ENCODE results near the gene HOXB3.

The HOXB3 gene

DNA sequence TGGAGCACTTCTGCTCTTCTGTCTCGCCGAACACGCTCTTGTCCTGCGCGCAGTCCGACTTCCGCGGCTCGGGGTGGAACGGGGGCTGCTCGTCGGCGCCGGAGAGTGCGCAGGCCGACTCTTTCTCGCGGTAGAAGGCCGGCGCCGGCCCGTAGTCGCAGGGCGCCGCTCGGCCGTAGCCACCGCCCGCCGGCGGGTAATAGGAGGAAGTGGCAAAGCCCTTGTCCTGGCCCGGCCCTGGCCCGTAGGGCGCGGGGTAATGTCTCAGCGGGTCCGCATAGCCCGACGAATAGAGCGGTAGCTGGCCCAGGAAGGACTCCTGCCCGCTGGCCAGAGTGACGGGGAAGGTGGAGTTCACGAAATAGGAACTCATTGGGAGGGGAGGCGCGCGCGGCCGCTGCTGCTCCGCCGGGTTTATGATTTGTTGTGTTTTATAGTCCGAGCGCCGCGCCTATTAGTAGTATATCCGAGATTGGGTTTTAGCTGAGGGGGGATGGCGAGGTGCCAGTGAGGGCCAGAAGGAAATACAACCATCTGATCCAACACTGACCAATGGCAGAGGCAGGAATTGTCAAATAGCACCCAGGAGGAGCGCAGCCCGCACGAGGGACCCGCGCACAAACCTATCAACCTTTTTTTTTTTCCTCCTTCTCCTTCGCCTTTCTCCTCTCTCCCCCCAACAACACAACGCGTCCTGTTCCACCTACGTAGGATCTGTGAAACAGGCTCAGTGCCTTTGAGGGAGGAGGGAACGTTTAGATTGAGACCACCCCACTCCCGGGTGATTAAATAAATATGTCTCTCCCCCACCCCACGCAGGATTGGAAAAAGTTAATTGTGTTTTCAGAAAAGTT, 8.0 kb upstream of the HOXB3 start:
- no peak for DNase-seq (ENCODE audit: low read depth)

- DNase-seq (ENCODE audit: low read depth): no peak
Observed at GRCh38 chr17:48597528-48597777, 7.4 kb upstream of the HOXB3 start.

DNA sequence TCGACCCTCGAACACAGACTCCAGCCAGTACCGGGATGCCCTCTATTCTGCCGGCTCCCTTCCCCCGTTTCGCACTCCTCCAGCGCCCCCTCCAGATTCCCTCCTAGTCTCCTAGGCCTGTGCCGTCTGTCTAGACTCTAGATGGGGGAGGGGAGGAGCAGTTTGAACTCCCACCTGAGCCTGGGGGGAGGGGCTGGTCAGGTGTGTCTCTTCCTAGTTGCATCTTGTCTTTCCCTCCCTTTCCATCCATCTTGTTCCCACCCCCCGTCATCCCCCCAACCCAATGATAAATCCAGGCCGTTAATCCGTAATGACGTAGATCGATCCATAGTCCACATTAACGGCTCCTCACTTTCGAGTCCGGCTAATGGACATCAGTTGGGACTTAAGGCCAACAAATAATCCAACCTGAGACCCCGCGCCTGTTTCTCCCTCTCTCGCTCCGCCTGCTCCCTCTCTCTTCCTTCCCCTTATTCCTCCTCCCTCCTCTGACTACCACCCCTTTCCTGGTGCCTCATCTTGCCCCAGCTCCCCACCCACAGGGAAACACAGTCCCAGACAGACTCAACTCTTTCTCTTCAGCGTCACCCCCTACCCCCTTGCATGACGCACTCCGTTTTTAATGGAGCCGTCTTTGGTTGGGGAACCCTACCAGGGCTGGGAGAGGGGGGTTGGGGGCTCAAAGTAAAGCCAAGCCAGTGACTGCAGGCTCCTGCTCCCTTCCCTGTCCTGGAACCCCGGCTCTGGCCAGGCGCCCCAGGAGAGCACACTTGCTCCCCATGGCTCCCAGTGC, 6.9 kb upstream of the HOXB3 start:
- DNase-seq (ENCODE audit: low read depth): no peak

GRCh38 chr17:48596000-48596734, 6.1 kb upstream of the HOXB3 start:
- DNase-seq (ENCODE audit: low read depth): no peak

DNA sequence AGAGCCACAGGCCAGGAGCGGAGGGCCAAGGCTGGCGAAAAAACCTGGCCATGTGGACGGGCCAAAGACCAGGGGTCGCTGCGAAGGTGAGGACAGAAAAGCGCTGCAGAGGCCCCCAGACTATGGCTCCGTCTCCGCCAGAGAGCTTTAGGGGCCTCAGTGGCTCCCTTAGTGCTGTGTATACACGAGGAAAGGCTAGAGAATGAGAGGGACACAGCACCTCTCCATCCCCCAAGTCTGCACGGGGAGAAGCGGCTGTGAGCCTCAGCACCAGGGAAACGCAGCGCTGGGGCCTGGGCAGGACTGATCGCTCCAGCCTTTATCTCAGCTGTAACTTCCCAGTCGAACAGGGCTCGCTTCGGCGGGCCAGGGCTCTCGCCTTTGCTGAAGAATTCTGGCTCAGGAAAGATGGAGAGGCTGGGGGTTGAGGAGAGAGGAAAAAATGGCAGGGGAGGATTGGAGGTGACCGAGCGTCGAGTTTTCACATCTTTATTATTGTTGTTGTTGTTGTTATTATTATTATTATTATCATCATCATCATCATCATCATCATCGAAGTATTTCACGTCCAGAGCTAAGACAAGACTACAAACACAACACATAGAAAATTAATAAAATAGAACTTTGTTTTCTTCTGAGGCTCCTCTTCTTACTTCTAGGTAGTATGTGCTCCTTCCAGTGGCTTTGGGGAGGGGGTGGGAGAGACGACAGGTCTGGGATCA, 5.4 kb upstream of the HOXB3 start:
- DNase-seq (ENCODE audit: low read depth): no peak

DNA sequence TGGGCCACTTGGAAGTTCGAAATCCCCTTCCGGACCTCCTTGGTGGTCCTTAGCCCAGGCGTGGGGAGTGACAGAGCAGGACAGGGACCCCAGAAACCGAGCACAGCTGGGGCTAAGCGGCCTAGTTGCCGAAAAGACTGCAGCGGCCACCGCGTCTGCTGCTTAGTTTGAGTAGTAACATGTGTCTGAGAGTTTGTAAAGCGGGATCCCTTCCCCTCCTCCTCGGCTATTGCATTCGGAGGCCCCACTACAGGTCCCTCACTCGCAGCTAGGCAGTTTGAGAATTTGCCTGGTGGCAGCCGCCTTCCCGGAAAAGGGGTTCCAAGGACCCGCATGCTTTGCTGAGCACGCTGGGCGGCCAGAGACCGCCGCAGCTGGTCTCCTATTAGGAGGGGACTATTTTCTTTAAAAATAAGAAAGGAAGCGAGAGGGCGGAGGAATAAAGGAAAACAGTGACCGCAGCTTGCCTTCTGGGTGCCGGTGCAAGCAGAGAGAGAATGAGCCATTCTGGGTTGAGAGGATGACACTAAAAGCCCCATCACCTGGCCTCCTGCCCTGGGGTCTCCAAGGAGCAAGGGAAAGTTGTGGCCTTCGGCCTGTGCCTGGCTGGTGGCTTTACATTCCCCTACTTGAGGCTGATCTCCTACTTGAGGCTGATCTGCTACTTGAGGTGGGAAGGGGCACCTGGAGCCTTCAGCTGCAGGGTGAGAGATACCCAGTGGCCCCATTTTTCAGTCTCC, 4.7 kb upstream of the HOXB3 start:
- no peak for DNase-seq (ENCODE audit: low read depth)

DNA sequence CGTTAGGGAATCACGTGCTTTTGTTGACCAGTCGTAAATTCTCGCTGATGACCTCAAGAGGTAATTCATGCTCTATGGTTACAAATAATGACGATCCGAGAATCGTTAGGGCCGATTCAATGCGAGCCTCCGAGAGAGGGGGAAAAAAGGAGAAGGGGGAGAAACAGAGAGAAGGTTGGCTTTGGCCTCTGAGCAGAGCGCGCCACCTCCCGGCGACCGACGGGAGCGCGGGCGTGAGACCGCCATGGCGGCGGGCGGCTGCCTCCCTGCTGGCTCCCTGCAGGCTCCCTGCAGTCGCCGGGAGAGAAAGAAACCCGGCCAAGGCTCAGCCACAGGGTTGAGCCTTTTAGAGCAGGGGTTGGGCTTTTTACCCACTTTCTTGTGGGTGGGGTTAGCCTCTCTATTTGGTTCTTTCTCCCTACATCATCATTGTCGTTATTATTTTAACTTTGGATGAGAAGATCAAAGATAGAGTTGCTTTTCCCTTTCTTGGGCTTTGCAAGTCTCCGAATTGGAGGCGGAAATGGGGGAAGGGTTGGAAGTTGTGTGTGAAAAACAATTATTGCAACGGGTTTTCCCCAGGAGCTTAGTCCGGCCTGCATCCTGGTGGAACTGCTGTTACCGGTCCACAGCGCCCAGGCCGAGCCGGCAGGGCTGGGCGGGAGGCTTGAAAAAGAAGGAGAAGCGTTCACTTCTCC, 3.9 kb upstream of the HOXB3 start:
- DNase-seq (ENCODE audit: low read depth): peak; percentile 75

- DNase-seq (ENCODE audit: low read depth): no peak
Observed at GRCh38 chr17:48593126-48593829, 3.2 kb upstream of the HOXB3 start, which contains the start of gene HOXB5. HOXB5 (minus strand) TSS chr17:48593779; CDS start chr17:48593682, 97 bp downstream.

GRCh38 chr17:48592577-48592976, 2.5 kb upstream of the HOXB3 start:
- no peak for DNase-seq (ENCODE audit: low read depth)

- DNase-seq (ENCODE audit: low read depth): no peak
Observed at GRCh38 chr17:48592057-48592514, 2.0 kb upstream of the HOXB3 start.

DNA sequence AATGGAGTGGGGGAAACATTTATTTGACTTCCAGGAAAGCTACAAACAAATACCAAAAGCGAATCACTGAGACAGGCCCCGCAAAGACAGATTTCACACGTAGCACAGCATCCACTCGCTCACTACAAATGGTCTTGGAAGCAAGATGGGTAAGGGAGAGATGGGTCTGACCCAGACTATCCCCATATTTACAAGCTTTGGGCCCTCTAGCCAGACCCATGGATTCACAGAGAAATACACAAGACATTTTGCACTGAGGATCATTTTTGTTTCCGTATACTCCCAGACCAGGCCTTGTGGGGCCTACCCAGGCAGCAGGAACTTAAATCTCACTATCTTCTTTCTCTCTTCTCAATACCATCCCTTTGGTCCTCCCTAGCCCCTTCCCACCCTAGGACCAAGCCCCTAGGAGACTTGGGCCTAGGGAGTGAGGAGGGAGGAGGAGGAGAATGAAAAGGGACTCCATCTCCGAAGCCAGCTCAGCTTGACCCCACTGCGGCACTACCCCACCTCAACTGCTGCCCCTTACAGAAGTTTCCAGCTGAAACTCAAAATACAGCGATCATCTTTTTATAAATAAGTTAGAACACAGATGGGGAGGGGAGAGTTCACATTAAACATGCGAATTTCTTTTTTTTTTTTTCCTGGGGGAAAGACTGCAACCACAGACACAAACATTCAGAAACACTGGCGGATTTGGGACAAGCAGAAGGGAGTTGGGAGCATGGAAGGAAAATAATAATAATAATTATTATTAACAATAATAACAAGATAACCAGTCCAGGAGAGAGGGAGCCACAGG, 1.4 kb upstream of the HOXB3 start:
- no peak for DNase-seq (ENCODE audit: low read depth)

DNA sequence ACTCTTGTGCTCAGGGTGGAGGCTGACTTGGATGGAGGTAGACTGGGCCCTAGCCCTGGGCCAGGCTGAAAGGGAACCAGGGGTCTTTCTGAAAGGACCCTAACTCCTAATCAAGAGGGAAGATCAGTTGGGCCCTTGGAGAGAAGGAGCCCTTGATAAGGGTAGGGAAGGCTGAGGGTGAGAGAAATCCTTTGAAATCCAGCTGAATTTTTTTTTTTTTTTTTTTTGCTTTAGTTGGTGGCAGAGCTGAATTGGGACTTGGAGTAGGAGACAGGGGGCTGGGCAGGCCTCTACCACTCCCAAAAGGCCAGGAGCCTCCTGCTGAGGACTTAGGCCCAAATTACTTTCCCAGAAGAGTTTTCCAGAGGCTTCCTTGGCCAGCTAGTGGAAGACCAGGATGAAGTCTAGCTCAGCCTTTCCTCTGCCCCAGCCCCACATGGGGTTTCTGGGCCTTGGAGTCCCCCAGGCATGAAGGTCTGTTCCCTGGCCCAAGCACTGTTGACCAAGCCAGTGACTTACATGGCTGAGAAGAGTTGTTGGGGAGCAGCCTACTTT, 643 bp upstream of the HOXB3 start:
- DNase-seq (ENCODE audit: low read depth): no peak

DNA sequence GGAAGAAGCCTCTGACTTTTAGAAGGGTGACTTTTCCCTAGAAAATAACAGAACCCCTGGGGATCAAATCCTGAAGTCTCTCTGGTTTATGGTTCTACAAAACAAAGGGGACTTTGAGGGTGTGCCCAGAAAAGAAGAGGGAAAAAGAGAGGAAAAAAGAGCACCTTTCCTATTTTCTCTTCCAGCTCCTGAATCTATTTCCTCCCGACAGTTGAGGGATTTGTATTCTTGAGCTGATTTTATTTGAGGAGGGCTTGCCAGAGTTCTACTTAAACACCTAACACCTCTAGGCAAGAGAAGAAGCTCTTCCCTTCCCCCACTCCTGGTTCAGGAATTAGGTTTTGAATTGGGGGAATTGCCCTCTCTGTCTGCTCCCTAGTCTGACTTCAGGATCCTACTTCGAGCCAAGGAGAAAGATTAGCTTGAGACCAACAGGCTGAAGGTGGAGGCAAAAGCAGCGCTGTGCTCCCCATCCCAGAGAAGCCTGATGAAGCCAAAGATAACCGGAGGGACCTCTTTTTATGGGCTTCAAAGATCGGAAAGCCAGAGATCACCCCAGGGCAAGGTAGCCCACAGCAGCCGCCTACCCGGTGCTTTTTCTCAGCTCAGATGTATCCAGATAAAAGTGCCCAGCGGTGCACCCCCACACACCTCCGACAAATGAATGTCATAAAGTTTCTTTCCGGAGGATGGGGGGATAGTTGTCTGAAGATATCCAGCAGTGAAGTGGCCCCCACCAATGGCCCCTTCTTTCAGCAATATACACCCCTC, 796 bp downstream of the HOXB3 start:
- DNase-seq (ENCODE audit: low read depth): no peak

- DNase-seq (ENCODE audit: low read depth): no peak
Observed at GRCh38 chr17:48588528-48588927, 1.5 kb downstream of the HOXB3 start.

DNA sequence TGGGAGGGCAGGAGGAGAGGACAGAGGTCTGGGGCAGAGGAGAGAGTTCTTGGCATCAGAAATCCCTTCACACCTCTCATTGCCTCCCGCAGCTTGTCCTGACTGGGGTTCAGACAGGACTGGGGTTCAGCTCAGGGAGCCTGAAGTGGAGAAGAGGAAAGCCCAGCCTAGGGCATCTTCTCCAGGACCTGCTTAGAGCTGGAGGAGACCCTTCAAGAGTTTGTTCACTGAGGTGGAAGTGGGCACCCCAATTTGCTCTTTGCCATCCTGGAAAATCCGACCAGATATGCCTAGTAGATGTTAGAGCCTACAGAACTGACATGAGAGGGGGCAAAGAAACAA, 2.0 kb downstream of the HOXB3 start:
- DNase-seq (ENCODE audit: low read depth): no peak

DNA sequence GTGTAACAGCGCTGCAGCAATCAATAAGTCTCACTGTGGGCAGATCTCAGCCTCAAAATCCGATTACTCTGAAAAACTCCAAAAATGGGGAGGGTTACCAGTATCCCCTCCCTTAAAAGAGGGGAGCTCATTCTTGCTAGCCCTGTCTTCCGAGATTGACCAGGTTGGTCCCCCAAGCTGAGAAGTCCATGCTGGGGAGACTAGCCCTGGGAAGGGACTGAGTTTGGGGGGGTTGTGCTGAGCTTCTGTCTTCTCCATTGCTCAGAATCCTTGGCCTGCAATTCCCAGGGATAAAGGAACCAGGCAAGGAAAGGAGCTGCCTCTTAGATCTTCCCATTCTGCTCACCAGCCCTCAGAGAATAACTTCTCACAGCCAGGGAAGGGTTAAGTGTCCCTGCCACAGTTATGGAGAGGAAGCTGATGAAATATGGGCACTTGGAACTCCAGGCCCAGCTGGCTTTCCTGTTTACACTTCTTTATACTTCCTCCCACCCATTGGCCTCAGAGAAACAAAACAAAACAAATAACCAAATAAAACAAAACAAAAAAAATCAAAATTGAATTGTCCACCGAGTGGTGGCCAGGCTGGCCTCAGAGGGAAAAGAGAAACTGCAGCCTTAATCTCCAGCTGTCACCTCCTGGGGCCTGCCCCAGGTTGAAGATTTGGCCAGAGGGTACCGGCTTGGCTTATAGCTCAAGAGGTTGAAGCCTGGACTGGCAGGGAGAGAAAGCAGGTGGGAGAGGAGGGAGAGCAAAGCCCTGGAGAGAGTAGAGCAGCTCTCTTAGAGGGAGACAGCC, 2.6 kb downstream of the HOXB3 start:
- no peak for DNase-seq (ENCODE audit: low read depth)
